ENCODE data around the gene MYL1.

Gene MYL1

GRCh38 chr2:210324458-210324857 lies 9.5 kb upstream of the MYL1 start:
- H3K27me3 ChIP-seq (replicated peaks in 2 of 5; ENCODE audit: control insufficient read depth in 4 of 5, insufficient read depth in 5 of 5, low read length in 4 of 5), result peaks cover 0 to 2% (median 0%) of the 10 kb centered on the region in 5 experiments
- WGBS (ENCODE audit: insufficient coverage), result 77% methylated on average over 4 of the region's 4 CpGs
- no peak for DNase-seq
- POLR2A ChIA-PET, result no interaction called here
- CTCF ChIA-PET, result no interaction called here
- H3K27ac ChIP-seq (ENCODE audit: insufficient read depth in 1 of 2, low read depth in 1 of 2, low read length in 2 of 2, poor library complexity in 1 of 2, severe bottlenecking in 2 of 2), result no peak overlapping the region
- H3K9me3 ChIP-seq (ENCODE audit: control extremely low read depth in 1 of 5, control insufficient read depth in 4 of 5, insufficient read depth in 2 of 5, low read depth in 1 of 5, low read length in 4 of 5), result no peaks in the 10 kb centered on the region
- no peak overlapping the region for H3K4me3 ChIP-seq (ENCODE audit: control insufficient read depth in 1 of 7, extremely low read depth in 1 of 7, insufficient read depth in 4 of 7, low read depth in 2 of 7, low read length in 6 of 7)
- H3K4me1 ChIP-seq (ENCODE audit: control extremely low read depth in 1 of 4, control insufficient read depth in 4 of 4, insufficient read depth in 4 of 4, low read length in 3 of 4), result no peaks in the 10 kb centered on the region
- H3K36me3 ChIP-seq (ENCODE audit: control insufficient read depth in 4 of 4, insufficient read depth in 4 of 4, low read length in 3 of 4), result no peaks in the 10 kb centered on the region

GRCh38 chr2:210323003-210323402 lies 8.0 kb upstream of the MYL1 start:
- 98% methylated on average over 4 of the region's 4 CpGs for WGBS (ENCODE audit: insufficient coverage)
- no peak overlapping the region for H3K4me3 ChIP-seq (ENCODE audit: control insufficient read depth in 1 of 7, extremely low read depth in 1 of 7, insufficient read depth in 4 of 7, low read depth in 2 of 7, low read length in 6 of 7)
- no peaks in the 10 kb centered on the region for H3K36me3 ChIP-seq (ENCODE audit: control insufficient read depth in 4 of 4, insufficient read depth in 4 of 4, low read length in 3 of 4)
- no peaks in the 10 kb centered on the region for H3K4me1 ChIP-seq (ENCODE audit: control extremely low read depth in 1 of 4, control insufficient read depth in 4 of 4, insufficient read depth in 4 of 4, low read length in 3 of 4)
- ChIA-PET POLR2A (no interaction called here), CTCF (no interaction called here)
- peaks cover 0 to 2% (median 0%) of the 10 kb centered on the region in 5 experiments for H3K27me3 ChIP-seq (replicated peaks in 2 of 5; ENCODE audit: control insufficient read depth in 4 of 5, insufficient read depth in 5 of 5, low read length in 4 of 5)
- no peaks in the 10 kb centered on the region for H3K9me3 ChIP-seq (ENCODE audit: control extremely low read depth in 1 of 5, control insufficient read depth in 4 of 5, insufficient read depth in 2 of 5, low read depth in 1 of 5, low read length in 4 of 5)
- no peak for DNase-seq
- H3K27ac ChIP-seq (ENCODE audit: insufficient read depth in 1 of 2, low read depth in 1 of 2, low read length in 2 of 2, poor library complexity in 1 of 2, severe bottlenecking in 2 of 2), result no peak overlapping the region

- H3K4me3 ChIP-seq (ENCODE audit: control insufficient read depth in 1 of 7, extremely low read depth in 1 of 7, insufficient read depth in 4 of 7, low read depth in 2 of 7, low read length in 6 of 7), result no peak overlapping the region
- no peaks in the 10 kb centered on the region for H3K4me1 ChIP-seq (ENCODE audit: control extremely low read depth in 1 of 4, control insufficient read depth in 4 of 4, insufficient read depth in 4 of 4, low read length in 3 of 4)
- no peaks in the 10 kb centered on the region for H3K36me3 ChIP-seq (ENCODE audit: control insufficient read depth in 4 of 4, insufficient read depth in 4 of 4, low read length in 3 of 4)
- CTCF ChIA-PET, result no interaction called here
- POLR2A ChIA-PET, result no interaction called here
- H3K9me3 ChIP-seq (ENCODE audit: control extremely low read depth in 1 of 5, control insufficient read depth in 4 of 5, insufficient read depth in 2 of 5, low read depth in 1 of 5, low read length in 4 of 5), result no peaks in the 10 kb centered on the region
- H3K27me3 ChIP-seq (replicated peaks in 2 of 5; ENCODE audit: control insufficient read depth in 4 of 5, insufficient read depth in 5 of 5, low read length in 4 of 5), result peaks cover 0 to 2% (median 0%) of the 10 kb centered on the region in 5 experiments
- no peak for DNase-seq
- no CpG with 5 or more reads among the region's 3 CpGs for WGBS (ENCODE audit: insufficient coverage)
- H3K27ac ChIP-seq (ENCODE audit: insufficient read depth in 1 of 2, low read depth in 1 of 2, low read length in 2 of 2, poor library complexity in 1 of 2, severe bottlenecking in 2 of 2), result no peak overlapping the region
Measured at GRCh38 chr2:210318891-210319290, 3.9 kb upstream of the MYL1 start.

- no CpG with 5 or more reads among the region's 2 CpGs for whole genome bisulfite sequencing (ENCODE audit: insufficient coverage)
- POLR2A ChIA-PET, result no interaction called here
Measured at GRCh38 chr2:210318486-210318885, 3.5 kb upstream of the MYL1 start.

GRCh38 chr2:210310550-210310949 lies 4.4 kb downstream of the MYL1 start:
- H3K36me3 ChIP-seq (ENCODE audit: control insufficient read depth in 4 of 4, insufficient read depth in 4 of 4, low read length in 3 of 4), result no peaks in the 10 kb centered on the region
- POLR2A ChIA-PET, result no interaction called here

More at GRCh38 chr2:210318486-210318885, 3.5 kb upstream of the MYL1 start:
- no peaks in the 10 kb centered on the region for H3K9me3 ChIP-seq (ENCODE audit: control extremely low read depth in 1 of 5, control insufficient read depth in 4 of 5, insufficient read depth in 2 of 5, low read depth in 1 of 5, low read length in 4 of 5)
- peaks cover 0 to 2% (median 0%) of the 10 kb centered on the region in 5 experiments for H3K27me3 ChIP-seq (replicated peaks in 2 of 5; ENCODE audit: control insufficient read depth in 4 of 5, insufficient read depth in 5 of 5, low read length in 4 of 5)
- CTCF ChIA-PET, result no interaction called here
- DNase-seq, result no peak
- no peak overlapping the region for H3K4me3 ChIP-seq (ENCODE audit: control insufficient read depth in 1 of 7, extremely low read depth in 1 of 7, insufficient read depth in 4 of 7, low read depth in 2 of 7, low read length in 6 of 7)
- no peaks in the 10 kb centered on the region for H3K36me3 ChIP-seq (ENCODE audit: control insufficient read depth in 4 of 4, insufficient read depth in 4 of 4, low read length in 3 of 4)
- no peaks in the 10 kb centered on the region for H3K4me1 ChIP-seq (ENCODE audit: control extremely low read depth in 1 of 4, control insufficient read depth in 4 of 4, insufficient read depth in 4 of 4, low read length in 3 of 4)
- H3K27ac ChIP-seq (ENCODE audit: insufficient read depth in 1 of 2, low read depth in 1 of 2, low read length in 2 of 2, poor library complexity in 1 of 2, severe bottlenecking in 2 of 2), result no peak overlapping the region

GRCh38 chr2:210309548-210310233 lies 5.3 kb downstream of the MYL1 start:
- ChIA-PET POLR2A (no interaction called here), CTCF (no interaction called here)
- no peak for DNase-seq
- H3K27me3 ChIP-seq (replicated peaks in 2 of 5; ENCODE audit: control insufficient read depth in 4 of 5, insufficient read depth in 5 of 5, low read length in 4 of 5), result peaks cover 0 to 1% (median 0%) of the 10 kb centered on the region in 5 experiments
- no peaks in the 10 kb centered on the region for H3K9me3 ChIP-seq (ENCODE audit: control extremely low read depth in 1 of 5, control insufficient read depth in 4 of 5, insufficient read depth in 2 of 5, low read depth in 1 of 5, low read length in 4 of 5)
- WGBS (ENCODE audit: insufficient coverage), result no CpG with 5 or more reads among the region's 1 CpG
- H3K4me3 ChIP-seq (ENCODE audit: control insufficient read depth in 1 of 7, extremely low read depth in 1 of 7, insufficient read depth in 4 of 7, low read depth in 2 of 7, low read length in 6 of 7), result no peak overlapping the region
- no peaks in the 10 kb centered on the region for H3K4me1 ChIP-seq (ENCODE audit: control extremely low read depth in 1 of 4, control insufficient read depth in 4 of 4, insufficient read depth in 4 of 4, low read length in 3 of 4)
- no peak overlapping the region for H3K27ac ChIP-seq (ENCODE audit: insufficient read depth in 1 of 2, low read depth in 1 of 2, low read length in 2 of 2, poor library complexity in 1 of 2, severe bottlenecking in 2 of 2)
- H3K36me3 ChIP-seq (ENCODE audit: control insufficient read depth in 4 of 4, insufficient read depth in 4 of 4, low read length in 3 of 4), result no peaks in the 10 kb centered on the region

More at GRCh38 chr2:210310550-210310949, 4.4 kb downstream of the MYL1 start:
- no peak overlapping the region for H3K4me3 ChIP-seq (ENCODE audit: control insufficient read depth in 1 of 7, extremely low read depth in 1 of 7, insufficient read depth in 4 of 7, low read depth in 2 of 7, low read length in 6 of 7)
- peaks cover 0 to 1% (median 0%) of the 10 kb centered on the region in 5 experiments for H3K27me3 ChIP-seq (replicated peaks in 2 of 5; ENCODE audit: control insufficient read depth in 4 of 5, insufficient read depth in 5 of 5, low read length in 4 of 5)
- no peak for DNase-seq
- WGBS (ENCODE audit: insufficient coverage), result no CpG with 5 or more reads among the region's 1 CpG
- H3K27ac ChIP-seq (ENCODE audit: insufficient read depth in 1 of 2, low read depth in 1 of 2, low read length in 2 of 2, poor library complexity in 1 of 2, severe bottlenecking in 2 of 2), result no peak overlapping the region
- no peaks in the 10 kb centered on the region for H3K4me1 ChIP-seq (ENCODE audit: control extremely low read depth in 1 of 4, control insufficient read depth in 4 of 4, insufficient read depth in 4 of 4, low read length in 3 of 4)
- CTCF ChIA-PET, result no interaction called here
- H3K9me3 ChIP-seq (ENCODE audit: control extremely low read depth in 1 of 5, control insufficient read depth in 4 of 5, insufficient read depth in 2 of 5, low read depth in 1 of 5, low read length in 4 of 5), result no peaks in the 10 kb centered on the region

- H3K27me3 ChIP-seq (replicated peaks in 2 of 5; ENCODE audit: control insufficient read depth in 4 of 5, insufficient read depth in 5 of 5, low read length in 4 of 5), result peaks cover 0 to 2% (median 0%) of the 10 kb centered on the region in 5 experiments
- CTCF ChIA-PET, result no interaction called here
- H3K4me3 ChIP-seq (ENCODE audit: control insufficient read depth in 1 of 7, extremely low read depth in 1 of 7, insufficient read depth in 4 of 7, low read depth in 2 of 7, low read length in 6 of 7), result no peak overlapping the region
- no peak for DNase-seq
- H3K36me3 ChIP-seq (ENCODE audit: control insufficient read depth in 4 of 4, insufficient read depth in 4 of 4, low read length in 3 of 4), result no peaks in the 10 kb centered on the region
- H3K9me3 ChIP-seq (ENCODE audit: control extremely low read depth in 1 of 5, control insufficient read depth in 4 of 5, insufficient read depth in 2 of 5, low read depth in 1 of 5, low read length in 4 of 5), result no peaks in the 10 kb centered on the region
- WGBS (ENCODE audit: insufficient coverage), result 100% methylated on average over 2 of the region's 3 CpGs
- H3K4me1 ChIP-seq (ENCODE audit: control extremely low read depth in 1 of 4, control insufficient read depth in 4 of 4, insufficient read depth in 4 of 4, low read length in 3 of 4), result no peaks in the 10 kb centered on the region
- POLR2A ChIA-PET, result no interaction called here
- no peak overlapping the region for H3K27ac ChIP-seq (ENCODE audit: insufficient read depth in 1 of 2, low read depth in 1 of 2, low read length in 2 of 2, poor library complexity in 1 of 2, severe bottlenecking in 2 of 2)
Measured at GRCh38 chr2:210303498-210303897, 11.5 kb downstream of the MYL1 start.

Measured in common myeloid progenitor, CD34-positive (primary cell).